Endodermal cell (in vitro differentiated cells): ENCODE results near the gene SCAF4. TPM values are rescaled to one million over a fixed set of nuclear protein-coding genes. Genes with fewer than 3 reads are reported as not detected.

ENCODE experiments used
- DNase-seq: peaks from one replicate; pipeline ENCODE4 v3.0.0-alpha.2; 2017
- H3K27ac ChIP-seq: 2 replicates; pipeline ENCODE4 v1.5.1; 2013; ENCODE audit warnings: mild to moderate bottlenecking, low read depth, low read length, moderate library complexity
- H3K27me3 ChIP-seq: 2 replicates; pipeline ENCODE4 v1.6.1; 2013; ENCODE audit warnings: mild to moderate bottlenecking, low read length, moderate library complexity; ENCODE audit not compliant: insufficient read depth, control insufficient read depth, poor library complexity, severe bottlenecking
- H3K36me3 ChIP-seq: 2 replicates; pipeline ENCODE4 v1.7.0; 2013; ENCODE audit warnings: mild to moderate bottlenecking, low read length, moderate library complexity; ENCODE audit not compliant: control insufficient read depth, insufficient read depth
- H3K4me1 ChIP-seq: one replicate; pipeline ENCODE4 v1.7.0; 2013; ENCODE audit warnings: low read length; ENCODE audit not compliant: control insufficient read depth, insufficient read depth
- H3K4me3 ChIP-seq: 2 replicates; pipeline ENCODE4 v1.5.1; 2013; ENCODE audit warnings: mild to moderate bottlenecking, low read length, moderate library complexity
- H3K9ac ChIP-seq: 2 replicates; pipeline ENCODE4 v1.6.1; 2013; ENCODE audit warnings: mild to moderate bottlenecking, low read length, moderate library complexity; ENCODE audit not compliant: poor library complexity, severe bottlenecking; ENCODE audit errors: extremely low read depth
- H3K9me3 ChIP-seq: 2 replicates; pipeline ENCODE4 v1.6.1; 2013; ENCODE audit warnings: mild to moderate bottlenecking, low read length, moderate library complexity; ENCODE audit not compliant: control insufficient read depth
- H3K27ac Mint-ChIP-seq: 2 replicates; pipeline ENCODE4 v1.8.0; 2020; ENCODE audit warnings: mixed read lengths
- H3K27me3 Mint-ChIP-seq: 2 replicates; pipeline ENCODE4 v1.8.0; 2021; ENCODE audit warnings: mild to moderate bottlenecking, mixed read lengths; ENCODE audit not compliant: insufficient read depth
- H3K36me3 Mint-ChIP-seq: 2 replicates; pipeline ENCODE4 v1.8.0; 2020; ENCODE audit warnings: low read depth, mixed read lengths
- H3K4me1 Mint-ChIP-seq: 2 replicates; pipeline ENCODE4 v1.8.0; 2020; ENCODE audit warnings: mixed read lengths
- H3K4me3 Mint-ChIP-seq: 2 replicates; pipeline ENCODE4 v1.8.0; 2020; ENCODE audit warnings: mild to moderate bottlenecking, moderate library complexity, mixed read lengths
- H3K9me3 Mint-ChIP-seq: 2 replicates; pipeline ENCODE4 v1.8.0; 2020; ENCODE audit warnings: mild to moderate bottlenecking, mixed read lengths
- WGBS, 2 experiments: methylation state at CpG; one replicate each; pipeline versions ENCODE4 v1.1.5 to v1.1.7; 2013; ENCODE audit warnings: missing lambda C conversion rate in 2 of 2, mixed read lengths in 1 of 2; ENCODE audit not compliant: insufficient coverage in 1 of 2, insufficient read length in 1 of 2; 5-methylcytosine and 5-hydroxymethylcytosine counted together
- total RNA-seq, 2 donors: library from RNA; stranded (reverse); fragmentation: NEBNext Ultra II Directional in 1 of 2; extraction: Animal tissue kit (Norgen Biotek cat#: 25700) in 1 of 2; gene quantifications; 2 replicates in 1 of 2; 3 replicates in 1 of 2; pipeline ENCODE4 v1.2.1, GENCODE V29; 2021
- TF ChIP-seq, protein P1 (sequence below): fragments of 200-600 bp; sonication (generic); conservative IDR thresholded peaks from 2 replicates; pipeline ENCODE4 v1.5.0; 2021; ENCODE audit warnings: antibody characterized with exemption, mild to moderate bottlenecking

The SCAF4 gene
- total RNA-seq, 2 donors from 2014 or later: 61.3 to 67.8 TPM

DNA sequence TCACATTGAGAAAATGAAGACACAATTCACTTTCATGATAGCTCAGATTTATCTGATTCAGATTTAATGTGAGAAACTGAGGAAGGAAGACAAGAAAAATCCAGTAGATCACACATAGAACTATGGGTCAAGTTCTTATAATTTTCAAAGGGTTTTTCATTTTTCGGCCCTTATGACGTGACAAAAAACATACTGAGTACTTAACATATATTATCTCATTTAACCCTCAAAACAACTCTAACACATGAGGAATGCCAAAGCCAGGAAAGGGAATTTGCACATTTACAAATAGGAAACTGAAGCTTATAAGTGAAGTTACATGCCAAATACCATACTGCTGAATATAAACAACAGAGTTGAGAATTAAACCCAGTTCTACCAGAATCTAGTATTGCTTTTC is 44.8 kb downstream of the SCAF4 start:
- no peak overlapping the region for H3K4me3 Mint-ChIP-seq

DNA sequence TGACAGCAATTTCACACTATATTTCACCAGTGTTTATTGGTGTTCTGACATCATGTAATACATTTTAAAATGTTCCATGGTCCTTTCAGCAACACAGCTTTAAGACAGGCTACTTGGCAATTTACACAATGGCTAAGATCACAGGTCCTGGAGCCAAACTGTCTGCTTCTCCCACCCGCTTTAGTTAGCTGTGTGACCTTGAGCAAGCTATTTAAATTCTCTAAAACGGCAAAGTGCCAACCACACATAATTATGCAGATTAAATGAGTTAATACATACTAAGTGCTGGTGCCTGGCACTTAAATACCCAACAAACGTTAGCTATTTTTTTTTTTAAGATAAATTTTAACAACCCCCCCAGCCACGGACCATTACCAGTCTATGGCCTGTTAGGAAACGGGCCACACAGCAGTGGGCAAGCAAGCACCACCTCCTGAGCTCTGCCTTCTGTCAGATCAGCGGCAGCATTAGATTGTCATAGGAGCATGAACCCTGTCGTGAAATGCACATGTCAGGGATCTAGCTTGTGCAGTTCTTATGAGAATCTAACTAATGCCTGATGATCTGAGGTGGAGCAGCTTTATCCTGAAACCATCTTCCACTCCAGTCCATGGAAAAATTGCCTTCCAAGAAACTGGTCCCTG is 45.5 kb downstream of the SCAF4 start:
- H3K36me3 Mint-ChIP-seq: peaks cover 74% of the 10 kb centered on the region
- H3K4me3 ChIP-seq: no peak overlapping the region
- WGBS, 2 experiments: 95 to 96% methylated on average over 6 to 7 of the region's 7 CpGs

More for the DNA sequence above, 44.8 kb downstream of the SCAF4 start:
- Histone ChIP-seq H3K36me3 (peaks cover 90% of the 10 kb centered on the region), H3K27me3 (no peaks in the 10 kb centered on the region), H3K4me1 (no peaks in the 10 kb centered on the region), H3K27ac (no peak overlapping the region), H3K9ac (no peak overlapping the region), H3K4me3 (no peak overlapping the region), H3K9me3 (no peaks in the 10 kb centered on the region)
- no peaks in the 10 kb centered on the region for H3K4me1 Mint-ChIP-seq
- peaks cover 76% of the 10 kb centered on the region for H3K36me3 Mint-ChIP-seq
- TF ChIP-seq, protein P1, sequence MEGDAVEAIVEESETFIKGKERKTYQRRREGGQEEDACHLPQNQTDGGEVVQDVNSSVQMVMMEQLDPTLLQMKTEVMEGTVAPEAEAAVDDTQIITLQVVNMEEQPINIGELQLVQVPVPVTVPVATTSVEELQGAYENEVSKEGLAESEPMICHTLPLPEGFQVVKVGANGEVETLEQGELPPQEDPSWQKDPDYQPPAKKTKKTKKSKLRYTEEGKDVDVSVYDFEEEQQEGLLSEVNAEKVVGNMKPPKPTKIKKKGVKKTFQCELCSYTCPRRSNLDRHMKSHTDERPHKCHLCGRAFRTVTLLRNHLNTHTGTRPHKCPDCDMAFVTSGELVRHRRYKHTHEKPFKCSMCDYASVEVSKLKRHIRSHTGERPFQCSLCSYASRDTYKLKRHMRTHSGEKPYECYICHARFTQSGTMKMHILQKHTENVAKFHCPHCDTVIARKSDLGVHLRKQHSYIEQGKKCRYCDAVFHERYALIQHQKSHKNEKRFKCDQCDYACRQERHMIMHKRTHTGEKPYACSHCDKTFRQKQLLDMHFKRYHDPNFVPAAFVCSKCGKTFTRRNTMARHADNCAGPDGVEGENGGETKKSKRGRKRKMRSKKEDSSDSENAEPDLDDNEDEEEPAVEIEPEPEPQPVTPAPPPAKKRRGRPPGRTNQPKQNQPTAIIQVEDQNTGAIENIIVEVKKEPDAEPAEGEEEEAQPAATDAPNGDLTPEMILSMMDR: no peak
- 87% methylated on average over 2 of the region's 2 CpGs; no CpG with 5 or more reads in 1 of the 2 experiments for WGBS, 2 experiments
- H3K27me3 Mint-ChIP-seq: no peaks in the 10 kb centered on the region
- H3K27ac Mint-ChIP-seq: no peak overlapping the region
- no peak for DNase-seq
- no peaks in the 10 kb centered on the region for H3K9me3 Mint-ChIP-seq

DNA sequence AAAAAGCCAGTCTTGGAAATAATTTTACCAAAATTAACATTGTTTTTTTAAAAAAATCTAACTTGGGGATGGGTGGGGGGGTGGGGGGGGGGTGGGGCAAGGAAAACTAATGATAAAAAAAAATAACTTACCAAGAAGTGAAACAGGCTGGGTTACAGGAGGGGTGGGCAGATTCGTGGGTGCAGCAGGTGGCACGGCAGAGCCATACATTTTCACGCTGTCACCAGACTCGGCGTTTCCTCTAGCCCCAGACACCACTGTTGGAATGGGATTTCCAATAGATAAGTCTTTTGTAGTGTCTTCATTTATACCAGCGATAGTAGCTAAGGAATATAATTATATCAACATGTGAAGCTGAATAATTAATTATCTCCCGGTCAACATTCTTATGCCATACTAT is 47.0 kb downstream of the SCAF4 start:
- no peaks in the 10 kb centered on the region for H3K27me3 Mint-ChIP-seq
- H3K4me3 Mint-ChIP-seq: no peak overlapping the region
- H3K4me1 Mint-ChIP-seq: no peaks in the 10 kb centered on the region
- H3K36me3 Mint-ChIP-seq: peaks cover 64% of the 10 kb centered on the region
- Histone ChIP-seq H3K27me3 (no peaks in the 10 kb centered on the region), H3K9ac (no peak overlapping the region), H3K36me3 (peaks cover 90% of the 10 kb centered on the region), H3K4me1 (no peaks in the 10 kb centered on the region), H3K4me3 (no peak overlapping the region), H3K27ac (no peak overlapping the region), H3K9me3 (no peaks in the 10 kb centered on the region)
- no peak for DNase-seq
- H3K9me3 Mint-ChIP-seq: no peaks in the 10 kb centered on the region
- WGBS, 2 experiments: 87 to 88% methylated on average over 3 to 5 of the region's 7 CpGs
- TF ChIP-seq, protein P1: no peak
- no peak overlapping the region for H3K27ac Mint-ChIP-seq

More for the DNA sequence above, 45.5 kb downstream of the SCAF4 start:
- no peaks in the 10 kb centered on the region for H3K27me3 Mint-ChIP-seq
- H3K27me3 ChIP-seq: no peaks in the 10 kb centered on the region
- no peak for DNase-seq
- no peaks in the 10 kb centered on the region for H3K9me3 ChIP-seq
- no peak overlapping the region for H3K27ac Mint-ChIP-seq
- H3K9me3 Mint-ChIP-seq: no peaks in the 10 kb centered on the region
- H3K27ac ChIP-seq: no peak overlapping the region
- H3K4me3 Mint-ChIP-seq: no peak overlapping the region
- H3K36me3 ChIP-seq: peaks cover 90% of the 10 kb centered on the region
- TF ChIP-seq, protein P1: no peak
- H3K4me1 Mint-ChIP-seq: no peaks in the 10 kb centered on the region
- H3K4me1 ChIP-seq: no peaks in the 10 kb centered on the region
- H3K9ac ChIP-seq: no peak overlapping the region
